Measurements from ENCODE around the gene PCSK6.

Gene PCSK6

DNA sequence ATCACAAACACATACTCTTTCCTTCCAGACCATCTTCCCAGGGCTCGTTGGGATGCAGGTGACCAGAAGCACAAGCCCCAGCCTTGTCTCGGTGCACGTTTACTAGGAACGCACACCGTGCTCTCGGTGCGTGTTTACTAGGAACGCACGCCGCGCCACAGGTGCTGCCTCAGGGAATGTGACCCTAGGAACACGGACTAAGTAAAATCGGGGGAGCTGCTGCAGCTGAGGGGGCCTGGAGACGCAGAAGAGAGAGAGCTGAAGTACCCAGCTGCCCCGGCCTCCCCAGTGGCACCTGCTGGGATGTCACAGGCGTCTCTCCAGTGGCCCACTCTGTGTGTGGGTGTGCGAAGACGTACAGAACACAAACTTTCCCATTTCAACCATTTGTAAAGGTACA is 103.5 kb downstream of the PCSK6 start:
- TF ChIP-seq, protein P1, sequence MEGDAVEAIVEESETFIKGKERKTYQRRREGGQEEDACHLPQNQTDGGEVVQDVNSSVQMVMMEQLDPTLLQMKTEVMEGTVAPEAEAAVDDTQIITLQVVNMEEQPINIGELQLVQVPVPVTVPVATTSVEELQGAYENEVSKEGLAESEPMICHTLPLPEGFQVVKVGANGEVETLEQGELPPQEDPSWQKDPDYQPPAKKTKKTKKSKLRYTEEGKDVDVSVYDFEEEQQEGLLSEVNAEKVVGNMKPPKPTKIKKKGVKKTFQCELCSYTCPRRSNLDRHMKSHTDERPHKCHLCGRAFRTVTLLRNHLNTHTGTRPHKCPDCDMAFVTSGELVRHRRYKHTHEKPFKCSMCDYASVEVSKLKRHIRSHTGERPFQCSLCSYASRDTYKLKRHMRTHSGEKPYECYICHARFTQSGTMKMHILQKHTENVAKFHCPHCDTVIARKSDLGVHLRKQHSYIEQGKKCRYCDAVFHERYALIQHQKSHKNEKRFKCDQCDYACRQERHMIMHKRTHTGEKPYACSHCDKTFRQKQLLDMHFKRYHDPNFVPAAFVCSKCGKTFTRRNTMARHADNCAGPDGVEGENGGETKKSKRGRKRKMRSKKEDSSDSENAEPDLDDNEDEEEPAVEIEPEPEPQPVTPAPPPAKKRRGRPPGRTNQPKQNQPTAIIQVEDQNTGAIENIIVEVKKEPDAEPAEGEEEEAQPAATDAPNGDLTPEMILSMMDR (IDR thresholded peaks at IDR 0.05; ENCODE audit: insufficient read depth, low read length, poor library complexity, severe bottlenecking), result no peak
- no peak for DNase-seq (ENCODE audit: extremely low read depth, insufficient read length)
- Histone ChIP-seq H3K27me3 (replicated peaks; ENCODE audit: control insufficient read depth, insufficient read depth, low read length) (no peaks in the 10 kb centered on the region), H3K4me3 (replicated peaks; ENCODE audit: low read depth, low read length) (no peak overlapping the region), H3K36me3 (ENCODE audit: control insufficient read depth, insufficient read depth, low read length) (no peaks in the 10 kb centered on the region)

DNA sequence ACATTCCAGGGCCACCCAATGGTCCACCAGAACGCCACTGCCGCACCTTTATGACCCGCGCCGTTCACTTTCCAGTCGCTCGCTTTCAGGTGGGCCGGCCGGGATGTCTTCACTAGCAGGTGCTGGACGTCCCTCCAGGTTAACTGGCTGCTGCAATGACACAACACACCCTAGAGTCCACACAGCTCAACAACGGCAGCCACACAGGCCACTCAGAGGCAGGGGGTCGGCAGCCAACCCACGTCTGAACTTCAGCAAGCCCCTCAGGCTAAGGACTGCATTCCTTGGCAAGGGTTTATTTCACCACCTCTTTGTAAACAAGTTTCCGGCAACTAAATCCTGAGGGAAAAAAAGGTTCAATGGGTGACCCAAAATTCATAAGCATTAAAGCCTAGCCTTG is 105.2 kb downstream of the PCSK6 start:
- Histone ChIP-seq H3K36me3 (ENCODE audit: control insufficient read depth, insufficient read depth, low read length) (no peaks in the 10 kb centered on the region), H3K4me3 (replicated peaks; ENCODE audit: low read depth, low read length) (no peak overlapping the region), H3K27me3 (replicated peaks; ENCODE audit: control insufficient read depth, insufficient read depth, low read length) (peaks cover 3% of the 10 kb centered on the region)
- TF ChIP-seq, protein P1 (IDR thresholded peaks at IDR 0.05; ENCODE audit: insufficient read depth, low read length, poor library complexity, severe bottlenecking), result no peak
- DNase-seq (ENCODE audit: extremely low read depth, insufficient read length), result no peak

DNA sequence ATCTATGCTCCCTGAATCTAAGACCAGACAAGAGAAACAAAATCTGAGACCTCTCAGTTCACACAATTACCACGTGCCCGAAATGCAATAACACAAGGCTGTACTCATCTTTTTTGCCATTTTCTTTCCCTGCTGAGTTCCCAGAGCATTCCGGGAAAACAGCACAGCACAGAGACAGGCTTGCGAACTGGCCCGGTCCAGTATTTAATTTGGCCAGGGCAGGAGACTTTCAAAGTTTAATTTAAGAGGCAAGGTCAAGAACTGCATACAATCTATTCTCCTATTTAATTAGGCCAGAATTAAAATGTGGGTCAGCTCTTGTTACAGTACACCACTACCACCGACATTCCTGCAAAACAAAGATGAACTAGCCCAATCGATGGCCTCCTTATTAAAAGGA is 107.0 kb downstream of the PCSK6 start:
- TF ChIP-seq, protein P1 (IDR thresholded peaks at IDR 0.05; ENCODE audit: insufficient read depth, low read length, poor library complexity, severe bottlenecking), result no peak
- Histone ChIP-seq H3K4me3 (replicated peaks; ENCODE audit: low read depth, low read length) (no peak overlapping the region), H3K36me3 (ENCODE audit: control insufficient read depth, insufficient read depth, low read length) (no peaks in the 10 kb centered on the region), H3K27me3 (replicated peaks; ENCODE audit: control insufficient read depth, insufficient read depth, low read length) (peaks cover 3% of the 10 kb centered on the region)
- no peak for DNase-seq (ENCODE audit: extremely low read depth, insufficient read length)

- DNase-seq (ENCODE audit: extremely low read depth, insufficient read length), result no peak
- Histone ChIP-seq H3K27me3 (replicated peaks; ENCODE audit: control insufficient read depth, insufficient read depth, low read length) (peaks cover 3% of the 10 kb centered on the region), H3K36me3 (ENCODE audit: control insufficient read depth, insufficient read depth, low read length) (no peaks in the 10 kb centered on the region), H3K4me3 (replicated peaks; ENCODE audit: low read depth, low read length) (no peak overlapping the region)
- TF ChIP-seq, protein P1 (IDR thresholded peaks at IDR 0.05; ENCODE audit: insufficient read depth, low read length, poor library complexity, severe bottlenecking), result no peak
Measured at GRCh38 chr15:101381671-101382212, 107.8 kb downstream of the PCSK6 start.

DNA sequence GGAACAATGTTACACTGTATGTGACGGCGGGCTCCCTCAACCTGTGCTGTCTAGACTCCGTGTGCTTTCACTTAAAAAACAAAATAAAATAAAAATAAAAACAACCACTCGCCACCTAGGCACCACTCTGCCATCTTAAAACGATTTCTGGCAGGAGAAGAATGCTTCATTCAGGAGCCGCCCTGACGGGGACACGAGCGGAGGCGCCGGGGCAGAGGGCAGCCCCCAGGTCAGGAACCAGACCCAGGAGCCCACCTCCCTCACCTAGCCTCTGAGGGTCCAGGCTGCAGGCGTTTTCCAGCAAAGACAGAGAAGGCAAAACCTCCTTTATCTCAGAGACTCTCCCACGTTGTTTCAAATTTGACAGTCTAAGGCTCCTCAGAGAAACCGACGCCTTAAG is 109.4 kb downstream of the PCSK6 start:
- no peaks in the 10 kb centered on the region for H3K36me3 ChIP-seq (ENCODE audit: control insufficient read depth, insufficient read depth, low read length)
- TF ChIP-seq, protein P1 (IDR thresholded peaks at IDR 0.05; ENCODE audit: insufficient read depth, low read length, poor library complexity, severe bottlenecking), result no peak
- H3K27me3 ChIP-seq (replicated peaks; ENCODE audit: control insufficient read depth, insufficient read depth, low read length), result peaks cover 3% of the 10 kb centered on the region
- DNase-seq (ENCODE audit: extremely low read depth, insufficient read length), result no peak
- H3K4me3 ChIP-seq (replicated peaks; ENCODE audit: low read depth, low read length), result no peak overlapping the region

DNA sequence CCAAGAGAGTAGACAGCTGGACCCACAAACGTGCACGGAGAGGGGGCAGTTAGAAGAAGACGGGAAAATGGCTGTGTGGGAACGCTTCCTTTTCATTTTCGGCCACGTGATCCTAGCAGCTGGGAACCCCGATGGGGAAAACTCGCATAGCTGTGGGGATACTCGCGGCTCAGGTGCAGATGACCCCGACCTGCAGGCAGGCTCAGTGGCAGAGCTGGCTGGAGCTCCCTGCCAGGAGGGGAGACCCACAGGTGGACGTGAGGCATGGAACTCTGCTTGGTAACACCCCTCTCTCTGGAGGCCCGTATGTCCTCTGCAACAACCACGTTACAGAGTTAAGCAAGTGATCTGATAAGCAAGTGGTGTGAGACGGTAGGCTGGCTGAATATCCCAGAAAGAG is 109.9 kb downstream of the PCSK6 start:
- Histone ChIP-seq H3K36me3 (ENCODE audit: control insufficient read depth, insufficient read depth, low read length) (no peaks in the 10 kb centered on the region), H3K4me3 (replicated peaks; ENCODE audit: low read depth, low read length) (no peak overlapping the region), H3K27me3 (replicated peaks; ENCODE audit: control insufficient read depth, insufficient read depth, low read length) (peaks cover 3% of the 10 kb centered on the region)
- no peak for DNase-seq (ENCODE audit: extremely low read depth, insufficient read length)
- TF ChIP-seq, protein P1 (IDR thresholded peaks at IDR 0.05; ENCODE audit: insufficient read depth, low read length, poor library complexity, severe bottlenecking), result no peak

All from GM06990 (cell line).